SU-DHL-6 (cell line): ENCODE results near the gene SPATA6.

Experiments used
- H2AFZ ChIP-seq: fragments of 200-600 bp; sonication (generic); 2 replicates; pipeline ENCODE4 v1.6.1; 2014; ENCODE audit warnings: low read depth, mild to moderate bottlenecking, moderate library complexity, mixed read lengths, antibody characterized with exemption, low read length; ENCODE audit not compliant: severe bottlenecking
- H3F3A ChIP-seq: fragments of 200-600 bp; shearing (Covaris generic); 2 replicates; pipeline ENCODE4 v1.6.0; 2016; ENCODE audit warnings: antibody characterized with exemption, mild to moderate bottlenecking; ENCODE audit not compliant: insufficient read depth
- H3K27ac ChIP-seq: fragments of 200-600 bp; sonication (generic); 2 replicates; pipeline ENCODE4 v1.5.1; 2016; ENCODE audit warnings: low read depth, mild to moderate bottlenecking, low read length, moderate library complexity, mixed read lengths
- H3K27me3 ChIP-seq: fragments of 200-600 bp; sonication (generic), shearing (Covaris generic); 2 replicates; pipeline ENCODE4 v1.6.0; 2014; ENCODE audit warnings: mild to moderate bottlenecking, low read length
- H3K36me3 ChIP-seq: fragments of 200-600 bp; sonication (generic); 2 replicates; pipeline ENCODE4 v1.6.1; 2014; ENCODE audit warnings: mild to moderate bottlenecking, low read length, mixed read lengths
- H3K4me2 ChIP-seq: fragments of 300-600, 200-600 bp; shearing (Covaris generic), sonication (generic); 2 replicates; pipeline ENCODE4 v1.6.0; 2014; ENCODE audit warnings: low read length, low read depth, mild to moderate bottlenecking; ENCODE audit not compliant: poor library complexity, severe bottlenecking
- H3K4me3 ChIP-seq: fragments of 200-600 bp; sonication (generic); 2 replicates; pipeline ENCODE4 v1.5.1; 2014; ENCODE audit warnings: antibody characterized with exemption, low read length, mild to moderate bottlenecking, mixed read lengths; ENCODE audit not compliant: insufficient read depth, poor library complexity, severe bottlenecking
- H3K79me2 ChIP-seq: fragments of 200-600 bp; sonication (generic); 2 replicates; pipeline ENCODE4 v1.6.1; 2014; ENCODE audit warnings: mild to moderate bottlenecking, low read length, moderate library complexity; ENCODE audit not compliant: insufficient read depth
- H3K9ac ChIP-seq: fragments of 200-600 bp; sonication (generic); 2 replicates; pipeline ENCODE4 v1.7.0; 2014; ENCODE audit warnings: mild to moderate bottlenecking, low read length
- H3K9me2 ChIP-seq: fragments of 200-600 bp; sonication (generic); replicated peaks from 2 replicates; pipeline ENCODE4 v1.6.1; 2014; ENCODE audit warnings: low read length; ENCODE audit not compliant: insufficient read depth
- H3K9me3 ChIP-seq: fragments of 200-600 bp; sonication (generic); 2 replicates; pipeline ENCODE4 v1.6.1; 2014; ENCODE audit warnings: low read length, mixed read lengths; ENCODE audit not compliant: insufficient read depth
- H4K20me1 ChIP-seq: fragments of 200-600 bp; sonication (generic); 2 replicates; pipeline ENCODE4 v1.6.1; 2014; ENCODE audit warnings: low read depth, mild to moderate bottlenecking, antibody characterized with exemption, low read length, moderate library complexity, mixed read lengths
- EZH2phosphoT487 ChIP-seq: fragments of 200-600 bp; sonication (generic), shearing (Covaris generic); conservative IDR thresholded peaks from 2 replicates; pipeline ENCODE4 v1.6.1; 2018; ENCODE audit warnings: mild to moderate bottlenecking, antibody characterized with exemption, low read length, moderate library complexity, mixed read lengths
- TF ChIP-seq, protein P1 (sequence below): fragments of 200-600 bp; sonication (generic); IDR thresholded peaks from one replicate; pipeline ENCODE4 v1.5.1; 2017; ENCODE audit warnings: antibody characterized with exemption, mild to moderate bottlenecking, low read length, moderate library complexity; ENCODE audit not compliant: insufficient read depth, poor library complexity, severe bottlenecking

The SPATA6 gene

DNA sequence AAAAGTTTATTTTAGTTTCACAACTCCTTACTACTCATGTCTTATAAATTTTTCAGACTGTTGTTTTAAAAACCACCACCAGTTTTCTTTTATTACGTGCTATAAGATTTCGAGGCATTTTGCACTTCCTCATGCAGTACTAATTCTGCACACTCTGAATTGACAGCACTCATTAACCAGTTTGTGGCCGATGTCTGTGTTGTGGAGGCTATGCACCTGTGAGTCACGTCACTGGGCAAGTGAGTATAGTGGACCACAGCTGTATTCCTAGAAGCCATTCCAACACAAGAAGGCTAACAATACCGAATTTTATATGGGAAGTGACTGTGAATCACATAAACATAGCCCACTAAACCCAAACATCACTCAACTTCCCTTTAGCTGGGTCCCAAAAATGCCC, 21.0 kb upstream of the SPATA6 start:
- Histone ChIP-seq H4K20me1 (no peaks in the 10 kb centered on the region), H3K36me3 (no peaks in the 10 kb centered on the region), H3K9me3 (no peaks in the 10 kb centered on the region), H3K4me2 (no peak overlapping the region), H3K9me2 (no peaks in the 10 kb centered on the region), H3K27ac (no peak overlapping the region), H3K79me2 (no peaks in the 10 kb centered on the region), H3K27me3 (no peaks in the 10 kb centered on the region), H2AFZ (no peak overlapping the region), H3K4me3 (no peak overlapping the region), H3K9ac (no peak overlapping the region), H3F3A (no peaks in the 10 kb centered on the region)
- TF ChIP-seq EZH2phosphoT487, result no peak
- TF ChIP-seq, protein P1, sequence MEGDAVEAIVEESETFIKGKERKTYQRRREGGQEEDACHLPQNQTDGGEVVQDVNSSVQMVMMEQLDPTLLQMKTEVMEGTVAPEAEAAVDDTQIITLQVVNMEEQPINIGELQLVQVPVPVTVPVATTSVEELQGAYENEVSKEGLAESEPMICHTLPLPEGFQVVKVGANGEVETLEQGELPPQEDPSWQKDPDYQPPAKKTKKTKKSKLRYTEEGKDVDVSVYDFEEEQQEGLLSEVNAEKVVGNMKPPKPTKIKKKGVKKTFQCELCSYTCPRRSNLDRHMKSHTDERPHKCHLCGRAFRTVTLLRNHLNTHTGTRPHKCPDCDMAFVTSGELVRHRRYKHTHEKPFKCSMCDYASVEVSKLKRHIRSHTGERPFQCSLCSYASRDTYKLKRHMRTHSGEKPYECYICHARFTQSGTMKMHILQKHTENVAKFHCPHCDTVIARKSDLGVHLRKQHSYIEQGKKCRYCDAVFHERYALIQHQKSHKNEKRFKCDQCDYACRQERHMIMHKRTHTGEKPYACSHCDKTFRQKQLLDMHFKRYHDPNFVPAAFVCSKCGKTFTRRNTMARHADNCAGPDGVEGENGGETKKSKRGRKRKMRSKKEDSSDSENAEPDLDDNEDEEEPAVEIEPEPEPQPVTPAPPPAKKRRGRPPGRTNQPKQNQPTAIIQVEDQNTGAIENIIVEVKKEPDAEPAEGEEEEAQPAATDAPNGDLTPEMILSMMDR, result no peak

- Histone ChIP-seq H3K27ac (no peak overlapping the region), H3K9me2 (no peaks in the 10 kb centered on the region), H3K36me3 (no peaks in the 10 kb centered on the region), H2AFZ (no peak overlapping the region), H3K9me3 (no peaks in the 10 kb centered on the region), H3K4me3 (no peak overlapping the region), H3K9ac (no peak overlapping the region), H3F3A (no peaks in the 10 kb centered on the region), H3K79me2 (no peaks in the 10 kb centered on the region), H4K20me1 (no peaks in the 10 kb centered on the region), H3K4me2 (no peak overlapping the region), H3K27me3 (no peaks in the 10 kb centered on the region)
- TF ChIP-seq, protein P1, result no peak
- no peak for TF ChIP-seq EZH2phosphoT487
These were observed 20.4 kb upstream of the SPATA6 start for GRCh38 chr1:48492392-48492791.

DNA sequence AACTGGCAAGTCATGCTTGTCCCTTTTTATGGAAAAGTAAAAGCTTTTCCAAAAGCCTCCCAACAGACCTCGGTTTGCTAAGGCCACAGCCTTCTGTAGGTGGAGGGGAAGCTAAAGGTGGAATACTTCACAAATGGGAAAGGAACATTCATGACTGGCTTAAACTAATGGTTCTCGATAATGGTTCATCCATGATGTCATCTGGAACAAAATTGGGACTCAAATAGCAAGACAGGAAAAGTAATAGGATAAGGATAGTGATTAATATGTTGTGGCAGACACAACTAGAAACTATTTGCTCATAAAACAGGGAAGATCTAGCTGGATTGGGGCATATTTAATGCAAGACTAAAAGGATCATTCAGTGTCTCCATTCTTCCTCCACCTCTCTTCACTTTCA, 16.7 kb upstream of the SPATA6 start:
- Histone ChIP-seq H3K4me3 (no peak overlapping the region), H3K79me2 (no peaks in the 10 kb centered on the region), H3K9ac (no peak overlapping the region), H3K36me3 (no peaks in the 10 kb centered on the region), H3K4me2 (no peak overlapping the region), H3K9me2 (no peaks in the 10 kb centered on the region), H3K27ac (no peak overlapping the region), H4K20me1 (no peaks in the 10 kb centered on the region), H3F3A (no peaks in the 10 kb centered on the region), H2AFZ (no peak overlapping the region), H3K9me3 (no peaks in the 10 kb centered on the region), H3K27me3 (no peaks in the 10 kb centered on the region)
- no peak for TF ChIP-seq EZH2phosphoT487
- TF ChIP-seq, protein P1, result no peak
